Ascending aorta (tissue), 2 donors: ENCODE results near the gene INAVA. TPM values are rescaled to one million over a fixed set of nuclear protein-coding genes. Genes with fewer than 3 reads are reported as not detected.
"Not testable (repeated sequence)": the region's sequence is repeated elsewhere in the genome, so short reads cannot be mapped to it uniquely, and the experiment has no call there.

Experiments
- DNase-seq, 2 donors: peaks; one replicate each; pipeline ENCODE4 v3.0.0-alpha.2; 2019; ENCODE audit warnings: low spot score in 2 of 2
- H3K27ac ChIP-seq, 2 donors: fragments of 200-600 bp; sonication (generic); one replicate each; pipeline ENCODE4 v1.5.1; 2016 to 2017; ENCODE audit warnings: mild to moderate bottlenecking in 1 of 2
- H3K27me3 ChIP-seq: fragments of 200-600 bp; sonication (generic); one replicate; pipeline ENCODE4 v1.5.1; 2017
- H3K36me3 ChIP-seq, 2 donors: fragments of 200-600 bp; sonication (generic); one replicate each; pipeline ENCODE4 v1.5.1; 2016
- H3K4me1 ChIP-seq, 2 donors: fragments of 200-600 bp; sonication (generic); one replicate each; pipeline ENCODE4 v1.5.1; 2016 to 2017; ENCODE audit warnings: mild to moderate bottlenecking in 1 of 2
- H3K4me3 ChIP-seq, 2 donors: fragments of 200-600 bp; sonication (generic); one replicate each; pipeline ENCODE4 v1.5.1; 2016 to 2017; ENCODE audit warnings: mild to moderate bottlenecking in 1 of 2
- H3K9me3 ChIP-seq, 2 donors: fragments of 200-600 bp; sonication (generic); one replicate each; pipeline ENCODE4 v1.5.1; 2016
- intact Hi-C: fragments of 100-400 bp; cut with DNase I; formaldehyde crosslinking; loops from one replicate; pipeline ENCODE4 v1.15.1; 2023
- total RNA-seq: library from RNA; depleted of rRNA; stranded (reverse); fragments of >200 nt; gene quantifications from one replicate; pipeline ENCODE4 v1.1.0, GENCODE V29; 2016
- TF ChIP-seq, protein P1 (sequence below), 3 experiments: fragments of 200-600 bp in 2 of 3; fragments of 450-650 bp in 1 of 3; sonication (generic) in 2 of 3; IDR thresholded peaks; one replicate each; pipeline ENCODE4 v1.5.1; 2016 to 2019; ENCODE audit warnings: antibody characterized with exemption in 3 of 3, mild to moderate bottlenecking in 1 of 3, moderate library complexity in 1 of 3

Gene INAVA
- total RNA-seq, 1 donor from 2014 or later = not detected

- Histone ChIP-seq H3K27ac (no peak overlapping the region), H3K9me3 (no peaks in the 10 kb centered on the region), H3K36me3 (no peaks in the 10 kb centered on the region), H3K27me3 (no peaks in the 10 kb centered on the region), H3K4me3 (no peak overlapping the region), H3K4me1 (no peaks in the 10 kb centered on the region)
- TF ChIP-seq, protein P1, sequence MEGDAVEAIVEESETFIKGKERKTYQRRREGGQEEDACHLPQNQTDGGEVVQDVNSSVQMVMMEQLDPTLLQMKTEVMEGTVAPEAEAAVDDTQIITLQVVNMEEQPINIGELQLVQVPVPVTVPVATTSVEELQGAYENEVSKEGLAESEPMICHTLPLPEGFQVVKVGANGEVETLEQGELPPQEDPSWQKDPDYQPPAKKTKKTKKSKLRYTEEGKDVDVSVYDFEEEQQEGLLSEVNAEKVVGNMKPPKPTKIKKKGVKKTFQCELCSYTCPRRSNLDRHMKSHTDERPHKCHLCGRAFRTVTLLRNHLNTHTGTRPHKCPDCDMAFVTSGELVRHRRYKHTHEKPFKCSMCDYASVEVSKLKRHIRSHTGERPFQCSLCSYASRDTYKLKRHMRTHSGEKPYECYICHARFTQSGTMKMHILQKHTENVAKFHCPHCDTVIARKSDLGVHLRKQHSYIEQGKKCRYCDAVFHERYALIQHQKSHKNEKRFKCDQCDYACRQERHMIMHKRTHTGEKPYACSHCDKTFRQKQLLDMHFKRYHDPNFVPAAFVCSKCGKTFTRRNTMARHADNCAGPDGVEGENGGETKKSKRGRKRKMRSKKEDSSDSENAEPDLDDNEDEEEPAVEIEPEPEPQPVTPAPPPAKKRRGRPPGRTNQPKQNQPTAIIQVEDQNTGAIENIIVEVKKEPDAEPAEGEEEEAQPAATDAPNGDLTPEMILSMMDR (IDR thresholded peaks at IDR 0.05) = no peak
- DNase-seq = no peak
- intact Hi-C loops = no loop called here
These were observed 66.2 kb downstream of the INAVA start for GRCh38 chr1:200960948-200961340.

DNA sequence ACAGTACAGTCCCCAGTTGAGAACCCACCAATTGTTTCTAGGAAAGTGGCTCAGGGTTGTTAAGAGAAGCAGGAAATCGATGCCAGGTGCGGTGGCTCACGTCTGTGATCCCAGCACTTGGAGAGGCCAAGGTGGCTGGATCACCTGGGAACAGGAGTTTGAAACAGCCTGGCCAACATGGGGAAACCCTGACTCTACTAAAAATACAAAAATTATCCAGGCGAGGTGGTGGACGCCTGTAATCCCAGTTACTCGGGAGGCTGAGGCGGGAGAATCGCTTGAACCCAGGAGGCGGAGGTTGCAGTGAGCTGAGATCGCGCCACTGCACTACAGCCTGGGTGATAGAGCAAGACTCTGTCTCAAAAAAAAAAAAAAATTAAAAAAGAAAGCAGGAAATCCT lies 67.5 kb downstream of the INAVA start:
- H3K27ac ChIP-seq, intact Hi-C loops, H3K4me3 ChIP-seq, H3K4me1 ChIP-seq, H3K27me3 ChIP-seq, DNase-seq, H3K36me3 ChIP-seq, H3K9me3 ChIP-seq: not testable (repeated sequence)

GRCh38 chr1:200962631-200963030 lies 67.9 kb downstream of the INAVA start:
- Histone ChIP-seq H3K4me1 (no peaks in the 10 kb centered on the region), H3K4me3 (no peak overlapping the region), H3K9me3 (no peaks in the 10 kb centered on the region), H3K27me3 (no peaks in the 10 kb centered on the region), H3K27ac (no peak overlapping the region), H3K36me3 (no peaks in the 10 kb centered on the region)
- TF ChIP-seq, protein P1 (IDR thresholded peaks at IDR 0.05) = no peak
- intact Hi-C loops = no loop called here
- no peak for DNase-seq

DNA sequence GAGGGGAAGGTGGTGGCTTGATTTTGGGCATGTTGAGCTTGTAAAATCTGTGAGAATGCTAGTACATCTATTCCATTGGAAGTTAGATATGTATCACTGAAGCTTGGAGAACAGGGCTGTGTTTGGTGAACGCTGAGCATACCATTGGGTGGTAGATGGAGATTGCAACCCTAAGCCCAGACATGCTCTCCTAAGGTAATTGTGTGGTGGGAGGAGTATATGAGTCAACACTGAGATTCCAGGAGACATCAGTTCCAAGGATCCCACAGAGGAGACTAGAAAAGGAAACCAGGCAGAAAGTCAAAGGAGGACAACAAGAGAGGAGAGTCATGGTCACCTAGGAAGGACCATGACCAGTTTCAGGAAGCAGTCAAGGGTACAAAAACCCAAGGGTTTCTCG lies 68.4 kb downstream of the INAVA start:
- TF ChIP-seq, protein P1 (IDR thresholded peaks at IDR 0.05) = no peak
- H3K4me1 ChIP-seq = no peaks in the 10 kb centered on the region
- H3K9me3 ChIP-seq = no peaks in the 10 kb centered on the region
- DNase-seq = no peak
- intact Hi-C loops = no loop called here
- no peaks in the 10 kb centered on the region for H3K36me3 ChIP-seq
- H3K27ac ChIP-seq = no peak overlapping the region
- H3K27me3 ChIP-seq = no peaks in the 10 kb centered on the region
- no peak overlapping the region for H3K4me3 ChIP-seq

DNA sequence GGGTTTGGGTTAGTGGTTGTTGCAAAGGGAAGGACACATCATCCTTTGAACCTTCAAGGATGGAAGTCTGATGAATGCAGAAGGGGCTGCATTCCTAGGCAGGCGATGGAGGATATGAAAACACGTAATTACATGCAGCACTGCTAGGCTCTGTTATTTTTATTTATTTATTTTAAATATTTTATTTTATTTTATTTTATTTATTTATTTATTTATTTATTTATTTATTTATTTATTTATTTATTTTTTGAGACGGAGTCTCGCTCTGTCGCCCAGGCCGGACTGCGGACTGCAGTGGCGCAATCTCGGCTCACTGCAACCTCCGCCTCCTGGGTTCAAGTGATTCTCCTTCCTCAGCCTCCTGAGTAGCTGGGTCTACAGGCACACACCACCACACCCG lies 69.2 kb downstream of the INAVA start:
- H3K4me1 ChIP-seq, H3K27ac ChIP-seq, intact Hi-C loops, H3K36me3 ChIP-seq, H3K9me3 ChIP-seq, DNase-seq, H3K27me3 ChIP-seq, H3K4me3 ChIP-seq: not testable (repeated sequence)

Other genes with a start within 250 kb of the INAVA start
- 7.6 TPM for gene DDX59, start 225.0 kb upstream of the INAVA start, total RNA-seq
- gene CAMSAP2, start 156.0 kb upstream of the INAVA start, total RNA-seq = 22.4 TPM
- not detected for gene GPR25, start 21.9 kb upstream of the INAVA start, total RNA-seq
- 10.2 TPM for gene KIF21B, start 128.8 kb downstream of the INAVA start, total RNA-seq
- gene CACNA1S, start 217.5 kb downstream of the INAVA start, total RNA-seq = not detected
- gene ASCL5, start 232.3 kb downstream of the INAVA start, total RNA-seq = not detected